IMR-90 (cell line): ENCODE results near the gene DPP10. TPM values are rescaled to one million over a fixed set of nuclear protein-coding genes. Genes with fewer than 3 reads are reported as not detected.

Source experiments
- ATAC-seq: fragments of 200-7000 bp; cut with Tn5 transposase; 2 replicates; pipeline ENCODE4 v1.9.1; 2020; ENCODE audit warnings: low read depth, mild to moderate bottlenecking, moderate library complexity
- BruUV-seq: library from RNA; stranded (reverse); fragments of 400-500 nt; replicated peaks from 2 replicates; lab custom pipeline; 2021; lab: Mats Ljungman, UMichigan
- CTCF ChIA-PET: fragments of 300-600 bp; formaldehyde crosslinking; extraction: SDS; loops from one replicate; lab custom pipeline; 2021; ENCODE audit warnings: antibody characterized with exemption; lab: Yijun Ruan, JAX
- POLR2A ChIA-PET: fragments of 300-600 bp; sonication (Branson Sonifier 250); formaldehyde crosslinking; loops from one replicate; lab custom pipeline; 2022; ENCODE audit warnings: antibody characterized with exemption; ENCODE audit not compliant: unreplicated experiment; lab: Charles Lee
- DNase-seq: peaks from one replicate; pipeline ENCODE4 v3.0.0; 2013
- H2AFZ ChIP-seq: replicated peaks from 2 replicates; pipeline ENCODE3; 2013; ENCODE audit warnings: low read length, mild to moderate bottlenecking; ENCODE audit not compliant: poor library complexity
- H2AK5ac ChIP-seq: 2 replicates; pipeline ENCODE4 v1.6.1; 2013; ENCODE audit warnings: low read depth, low read length, inconsistent platforms
- H2AK9ac ChIP-seq: replicated peaks from 2 replicates; pipeline ENCODE3; 2013; ENCODE audit warnings: mild to moderate bottlenecking, low read depth, low read length, moderate library complexity; ENCODE audit not compliant: poor library complexity
- H2BK120ac ChIP-seq: 2 replicates; pipeline ENCODE4 v1.6.1; 2013; ENCODE audit warnings: low read depth, low read length, inconsistent platforms
- H2BK15ac ChIP-seq: 3 replicates; pipeline ENCODE4 v1.6.1; 2013; ENCODE audit warnings: low read depth, low read length, inconsistent platforms
- H2BK20ac ChIP-seq: 2 replicates; pipeline ENCODE4 v1.6.1; 2013; ENCODE audit warnings: low read depth, mild to moderate bottlenecking, inconsistent platforms, low read length, moderate library complexity
- H2BK5ac ChIP-seq: 2 replicates; pipeline ENCODE4 v1.6.1; 2013; ENCODE audit warnings: mild to moderate bottlenecking, low read depth, low read length, inconsistent platforms; ENCODE audit not compliant: poor library complexity, severe bottlenecking
- H3K14ac ChIP-seq: replicated peaks from 2 replicates; pipeline ENCODE4 v1.6.1; 2013; ENCODE audit warnings: low read depth, low read length, inconsistent platforms
- H3K18ac ChIP-seq: 2 replicates; pipeline ENCODE4 v1.6.1; 2013; ENCODE audit warnings: low read depth, low read length, control low read depth
- H3K23ac ChIP-seq: 2 replicates; pipeline ENCODE4 v1.6.1; 2013; ENCODE audit warnings: low read depth, low read length, inconsistent platforms
- H3K27ac ChIP-seq: 2 replicates; pipeline ENCODE4 v1.5.1; 2013; ENCODE audit warnings: mild to moderate bottlenecking, control low read depth, low read length; ENCODE audit not compliant: insufficient read depth
- H3K27me3 ChIP-seq: 2 replicates; pipeline ENCODE4 v1.6.1; 2013; ENCODE audit warnings: low read length; ENCODE audit not compliant: control insufficient read depth, insufficient read depth
- H3K36me3 ChIP-seq: 2 replicates; pipeline ENCODE4 v1.6.1; 2013; ENCODE audit warnings: low read length, mixed read lengths; ENCODE audit not compliant: control insufficient read depth, insufficient read depth
- H3K4ac ChIP-seq: 2 replicates; pipeline ENCODE4 v1.6.1; 2013; ENCODE audit warnings: low read depth, low read length, inconsistent platforms
- H3K4me1 ChIP-seq: 2 replicates; pipeline ENCODE4 v1.6.1; 2013; ENCODE audit warnings: low read length, mixed read lengths; ENCODE audit not compliant: control insufficient read depth, insufficient read depth
- H3K4me2 ChIP-seq: 2 replicates; pipeline ENCODE4 v1.6.1; 2013; ENCODE audit warnings: low read depth, mild to moderate bottlenecking, control low read depth, low read length, moderate library complexity
- H3K4me3 ChIP-seq: 2 replicates; pipeline ENCODE4 v1.5.1; 2013; ENCODE audit warnings: low read depth, mild to moderate bottlenecking, control low read depth, low read length, moderate library complexity; ENCODE audit not compliant: insufficient read depth
- H3K56ac ChIP-seq: 2 replicates; pipeline ENCODE4 v1.6.1; 2013; ENCODE audit warnings: low read length, inconsistent platforms; ENCODE audit not compliant: insufficient read depth; ENCODE audit errors: extremely low read depth
- H3K79me1 ChIP-seq, 2 experiments: 2 replicates each; pipeline ENCODE4 v1.6.1; 2013; ENCODE audit warnings: low read length in 2 of 2, inconsistent platforms in 1 of 2, low read depth in 1 of 2
- H3K9ac ChIP-seq: 2 replicates; pipeline ENCODE4 v1.6.1; 2013; ENCODE audit warnings: low read depth, low read length, control low read depth
- H3K9me1 ChIP-seq: 2 replicates; pipeline ENCODE4 v1.6.1; 2013; ENCODE audit warnings: low read length, inconsistent platforms; ENCODE audit not compliant: insufficient read depth
- H3K9me3 ChIP-seq: 2 replicates; pipeline ENCODE4 v1.6.1; 2013; ENCODE audit warnings: low read length; ENCODE audit not compliant: control insufficient read depth, insufficient read depth
- H4K20me1 ChIP-seq: 2 replicates; pipeline ENCODE4 v1.6.1; 2013; ENCODE audit warnings: low read length, inconsistent platforms; ENCODE audit not compliant: insufficient read depth
- H4K5ac ChIP-seq: 2 replicates; pipeline ENCODE4 v1.6.1; 2013; ENCODE audit warnings: mild to moderate bottlenecking, low read depth, low read length, control low read depth
- H4K8ac ChIP-seq, 2 experiments: 2 replicates each; pipeline ENCODE4 v1.6.1; 2013; ENCODE audit warnings: low read depth in 2 of 2, low read length in 2 of 2, control low read depth in 1 of 2, inconsistent platforms in 1 of 2
- H4K91ac ChIP-seq: 2 replicates; pipeline ENCODE4 v1.6.1; 2013; ENCODE audit warnings: low read depth, low read length, inconsistent platforms; ENCODE audit not compliant: insufficient read depth
- BHLHE40 ChIP-seq: fragments of 150-350 bp; IDR thresholded peaks from 2 replicates; pipeline ENCODE4 v1.6.1; 2016; ENCODE audit warnings: mild to moderate bottlenecking, low read depth, low read length
- CEBPB ChIP-seq: IDR thresholded peaks from 2 replicates; pipeline ENCODE4 v1.6.1; 2012; ENCODE audit warnings: low read depth, low read length, improper control_type of control experiment
- ELK1 ChIP-seq: fragments of 150-350 bp; IDR thresholded peaks from 2 replicates; pipeline ENCODE4 v1.6.1; 2016; ENCODE audit warnings: low read depth, mild to moderate bottlenecking, low read length, moderate library complexity, borderline replicate concordance
- FOS ChIP-seq: fragments of 150-350 bp; IDR thresholded peaks from 2 replicates; pipeline ENCODE4 v1.6.1; 2016; ENCODE audit warnings: low read depth, low read length
- MAZ ChIP-seq: IDR thresholded peaks from 2 replicates; pipeline ENCODE4 v1.6.1; 2012; ENCODE audit warnings: low read depth, mild to moderate bottlenecking, low read length, improper control_type of control experiment, moderate library complexity, borderline replicate concordance
- MXI1 ChIP-seq: IDR thresholded peaks from 2 replicates; pipeline ENCODE4 v1.6.1; 2012; ENCODE audit warnings: low read depth, mild to moderate bottlenecking, low read length, moderate library complexity, borderline replicate concordance
- NFE2L2 ChIP-seq: fragments of 150-350 bp; IDR thresholded peaks from 2 replicates; pipeline ENCODE4 v1.6.1; 2016; ENCODE audit warnings: low read depth, mild to moderate bottlenecking, low read length
- RAD21 ChIP-seq: IDR thresholded peaks from 2 replicates; pipeline ENCODE4 v1.6.1; 2012; ENCODE audit warnings: low read length, improper control_type of control experiment
- SMC3 ChIP-seq: fragments of 150-350 bp; IDR thresholded peaks from 2 replicates; pipeline ENCODE4 v1.6.1; 2016; ENCODE audit warnings: low read depth, mild to moderate bottlenecking, antibody characterized with exemption, low read length, moderate library complexity
- WGBS, 2 experiments: methylation state at CpG; one replicate each; pipeline versions ENCODE4 v1.1.5 to v1.1.7; 2013; ENCODE audit warnings: missing lambda C conversion rate in 2 of 2; ENCODE audit not compliant: insufficient read length in 1 of 2; ENCODE audit errors: extremely low coverage in 2 of 2; 5-methylcytosine and 5-hydroxymethylcytosine counted together
- dilution Hi-C: fragments of 300-500 bp; cut with HindIII; formaldehyde crosslinking; loops from one replicate; pipeline ENCODE4 v1.14.3; 2018; ENCODE audit warnings: low sequenced_read_pairs; ENCODE audit not compliant: unreplicated experiment
- in situ Hi-C: fragments of 300-500 bp; cut with MboI; formaldehyde crosslinking; loops from 3 replicates; pipeline ENCODE4 v1.14.3; 2019; ENCODE audit warnings: low sequenced_read_pairs, inconsistent platforms, mixed read lengths
- intact Hi-C: fragments of 100-400 bp; cut with micrococcal nuclease; formaldehyde crosslinking; loops from 2 replicates; pipeline ENCODE4 v1.10.0; 2022
- polyA plus RNA-seq, 3 experiments: library from polyadenylated mRNA; depleted of rRNA; stranded (reverse); fragments of >200 nt; gene quantifications; 2 replicates each; pipeline ENCODE4 v1.2.3, GENCODE V29; 2012; ENCODE audit warnings: low replicate concordance in 1 of 3
- total RNA-seq: library from RNA; depleted of rRNA; stranded (reverse); fragments of >200 nt; gene quantifications from 2 replicates; pipeline ENCODE4 v1.2.3, GENCODE V29; 2012
- TF ChIP-seq, protein P1 (sequence below): conservative IDR thresholded peaks from 2 replicates; pipeline ENCODE4 v1.5.1; 2012; ENCODE audit warnings: mild to moderate bottlenecking, low read depth, low read length, improper control_type of control experiment

Gene DPP10
- total and polyA plus RNA-seq, 2 of the 4 experiments (the other 2 are of a cell fraction), result not detected

- H3K79me1 ChIP-seq, result no peaks in the 10 kb centered on the region
- no TSS peak for BruUV-seq
- ChIA-PET POLR2A (no interaction called here), CTCF (no interaction called here)
- no peak overlapping the region for H3K27ac ChIP-seq
- no peak overlapping the region for H2AK5ac ChIP-seq
- no peak overlapping the region for H2AFZ ChIP-seq
- H4K20me1 ChIP-seq, result no peaks in the 10 kb centered on the region
- H3K56ac ChIP-seq, result no peak overlapping the region
- no peak overlapping the region for H4K8ac ChIP-seq
- no peak overlapping the region for H3K23ac ChIP-seq
- H3K9ac ChIP-seq, result no peak overlapping the region
- no peak overlapping the region for H4K91ac ChIP-seq
- intact Hi-C loops, result no loop called here
- DNase-seq (no peak), ATAC-seq (no peak)
- H3K27me3 ChIP-seq, result no peaks in the 10 kb centered on the region
- no peak overlapping the region for H3K4me3 ChIP-seq
- H2BK120ac ChIP-seq, result no peak overlapping the region
- no peaks in the 10 kb centered on the region for H3K9me1 ChIP-seq
- dilution Hi-C loops, result no loop called here
- H2AK9ac ChIP-seq, result no peak overlapping the region
- in situ Hi-C loops, result no loop called here
- WGBS, 2 experiments, result no CpG with 5 or more reads among the region's 4 CpGs
- no peak overlapping the region for H3K4me2 ChIP-seq
- H3K14ac ChIP-seq, result no peak overlapping the region
- H3K4ac ChIP-seq, result no peak overlapping the region
- H2BK5ac ChIP-seq, result no peak overlapping the region
- no peaks in the 10 kb centered on the region for H3K36me3 ChIP-seq
- H3K4me1 ChIP-seq, result no peaks in the 10 kb centered on the region
- TF ChIP-seq CEBPB, result no peak
- no peak for TF ChIP-seq BHLHE40
- TF ChIP-seq, protein P1, sequence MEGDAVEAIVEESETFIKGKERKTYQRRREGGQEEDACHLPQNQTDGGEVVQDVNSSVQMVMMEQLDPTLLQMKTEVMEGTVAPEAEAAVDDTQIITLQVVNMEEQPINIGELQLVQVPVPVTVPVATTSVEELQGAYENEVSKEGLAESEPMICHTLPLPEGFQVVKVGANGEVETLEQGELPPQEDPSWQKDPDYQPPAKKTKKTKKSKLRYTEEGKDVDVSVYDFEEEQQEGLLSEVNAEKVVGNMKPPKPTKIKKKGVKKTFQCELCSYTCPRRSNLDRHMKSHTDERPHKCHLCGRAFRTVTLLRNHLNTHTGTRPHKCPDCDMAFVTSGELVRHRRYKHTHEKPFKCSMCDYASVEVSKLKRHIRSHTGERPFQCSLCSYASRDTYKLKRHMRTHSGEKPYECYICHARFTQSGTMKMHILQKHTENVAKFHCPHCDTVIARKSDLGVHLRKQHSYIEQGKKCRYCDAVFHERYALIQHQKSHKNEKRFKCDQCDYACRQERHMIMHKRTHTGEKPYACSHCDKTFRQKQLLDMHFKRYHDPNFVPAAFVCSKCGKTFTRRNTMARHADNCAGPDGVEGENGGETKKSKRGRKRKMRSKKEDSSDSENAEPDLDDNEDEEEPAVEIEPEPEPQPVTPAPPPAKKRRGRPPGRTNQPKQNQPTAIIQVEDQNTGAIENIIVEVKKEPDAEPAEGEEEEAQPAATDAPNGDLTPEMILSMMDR, result no peak
- no peak for TF ChIP-seq RAD21
- TF ChIP-seq MXI1, result no peak
- TF ChIP-seq ELK1, result no peak
- no peak for TF ChIP-seq SMC3
- TF ChIP-seq FOS, result no peak
- TF ChIP-seq NFE2L2, result no peak
- TF ChIP-seq MAZ, result no peak
- no peak overlapping the region for H4K5ac ChIP-seq
- H2BK20ac ChIP-seq, result no peak overlapping the region
- H2BK15ac ChIP-seq, result no peak overlapping the region
- no peak overlapping the region for H3K18ac ChIP-seq
- H3K9me3 ChIP-seq, result no peaks in the 10 kb centered on the region; the same call in 1 of the 2 replicates
Observed at GRCh38 chr2:115199966-115200365, 757.5 kb downstream of the DPP10 start.
